Liver (tissue), 9 donors: ENCODE data around the gene OGDHL. TPM values are rescaled to one million over a fixed set of nuclear protein-coding genes. Genes with fewer than 3 reads are reported as not detected.
A peak's percentile ranks its signal among the peaks of the same experiment; 100 is the strongest.

Experiments
- DNase-seq: peaks from one replicate; pipeline ENCODE4 v3.0.0-alpha.2; 2017; ENCODE audit warnings: low spot score
- H3K27ac ChIP-seq, 2 donors: one replicate each; pipeline ENCODE4 v1.7.0; 2013; ENCODE audit warnings: inconsistent platforms in 2 of 2, low read length in 2 of 2, control low read depth in 1 of 2, low read depth in 1 of 2, mild to moderate bottlenecking in 1 of 2
- H3K27me3 ChIP-seq, 4 donors: one replicate each; pipeline versions ENCODE4 v1.6.1 to v1.7.0; 2013; ENCODE audit warnings: low read length in 3 of 4, inconsistent platforms in 1 of 4, mild to moderate bottlenecking in 1 of 4, moderate library complexity in 1 of 4; ENCODE audit not compliant: control insufficient read depth in 4 of 4, insufficient read depth in 4 of 4
- H3K36me3 ChIP-seq, 4 donors: one replicate each; pipeline versions ENCODE4 v1.6.1 to v1.7.0; 2013; ENCODE audit warnings: low read length in 3 of 4, mild to moderate bottlenecking in 3 of 4, low read depth in 1 of 4, moderate library complexity in 1 of 4; ENCODE audit not compliant: control insufficient read depth in 4 of 4, insufficient read depth in 3 of 4
- H3K4me1 ChIP-seq, 4 donors: one replicate each; pipeline versions ENCODE4 v1.6.1 to v1.7.0; 2013; ENCODE audit warnings: low read length in 3 of 4, mild to moderate bottlenecking in 3 of 4, moderate library complexity in 1 of 4; ENCODE audit not compliant: control insufficient read depth in 4 of 4, insufficient read depth in 4 of 4
- H3K4me3 ChIP-seq, 3 donors: one replicate each; pipeline versions ENCODE4 v1.6.1 to v1.7.0; 2013; ENCODE audit warnings: low read length in 3 of 3, control low read depth in 1 of 3, low read depth in 1 of 3, mild to moderate bottlenecking in 1 of 3
- H3K9ac ChIP-seq, 2 donors: one replicate each; pipeline ENCODE4 v1.7.0; 2013; ENCODE audit warnings: low read length in 2 of 2, mild to moderate bottlenecking in 2 of 2, moderate library complexity in 2 of 2, control low read depth in 1 of 2, low read depth in 1 of 2
- H3K9me3 ChIP-seq, 4 donors: one replicate each; pipeline versions ENCODE4 v1.6.1 to v1.7.0; 2013; ENCODE audit warnings: low read length in 3 of 4; ENCODE audit not compliant: control insufficient read depth in 4 of 4
- ATF3 ChIP-seq: IDR thresholded peaks from 2 replicates; pipeline ENCODE4 v1.6.1; 2016; ENCODE audit warnings: antibody characterized with exemption
- CTCF ChIP-seq: fragments of 150-350 bp; IDR thresholded peaks from 2 replicates; pipeline ENCODE4 v1.5.1; 2017; ENCODE audit warnings: improper control_type of control experiment, low read depth, low read length; ENCODE audit not compliant: missing input control
- EGR1 ChIP-seq, 2 donors: IDR thresholded peaks; 2 replicates each; pipeline ENCODE4 v1.6.1; 2016 to 2018; ENCODE audit warnings: antibody characterized with exemption in 2 of 2, low read depth in 2 of 2
- FOXA1 ChIP-seq: IDR thresholded peaks from 2 replicates; pipeline ENCODE4 v1.6.1; 2016; ENCODE audit warnings: antibody characterized with exemption
- GABPA ChIP-seq, 2 donors: IDR thresholded peaks in 1 of 2; conservative IDR thresholded peaks in 1 of 2; 2 replicates each; pipeline ENCODE4 v1.6.1; 2016; ENCODE audit warnings: antibody characterized with exemption in 2 of 2, mild to moderate bottlenecking in 1 of 2, moderate library complexity in 1 of 2
- HNF4A ChIP-seq, 2 donors: conservative IDR thresholded peaks; 2 replicates each; pipeline ENCODE4 v1.6.1; 2016; ENCODE audit warnings: antibody characterized with exemption in 2 of 2, mild to moderate bottlenecking in 2 of 2
- HNF4G ChIP-seq: IDR thresholded peaks from 2 replicates; pipeline ENCODE4 v1.6.1; 2016; ENCODE audit warnings: antibody characterized with exemption
- JUND ChIP-seq, 2 donors: IDR thresholded peaks; 2 replicates each; pipeline ENCODE4 v1.6.1; 2016; ENCODE audit warnings: antibody characterized with exemption in 2 of 2
- NR2F2 ChIP-seq: IDR thresholded peaks from 2 replicates; pipeline ENCODE4 v1.6.1; 2016; ENCODE audit warnings: antibody characterized with exemption
- RAD21 ChIP-seq, 2 donors: IDR thresholded peaks; 2 replicates each; pipeline ENCODE4 v1.6.1; 2016; ENCODE audit warnings: antibody characterized with exemption in 2 of 2, mild to moderate bottlenecking in 2 of 2
- RXRA ChIP-seq, 2 donors: IDR thresholded peaks; 2 replicates each; pipeline ENCODE4 v1.6.1; 2017 to 2018; ENCODE audit warnings: antibody characterized with exemption in 2 of 2, mild to moderate bottlenecking in 1 of 2
- TAF1 ChIP-seq: conservative IDR thresholded peaks from 2 replicates; pipeline ENCODE4 v1.6.1; 2016; ENCODE audit warnings: antibody characterized with exemption, mild to moderate bottlenecking
- YY1 ChIP-seq: IDR thresholded peaks from 2 replicates; pipeline ENCODE4 v1.6.1; 2016; ENCODE audit warnings: antibody characterized with exemption, mild to moderate bottlenecking
- WGBS: extraction: QIAGEN DNeasy Blood & Tissue Kit; methylation state at CpG from one replicate; pipeline ENCODE4 v1.1.7; 2013; 5-methylcytosine and 5-hydroxymethylcytosine counted together
- polyA plus RNA-seq, 2 donors: library from polyadenylated mRNA; stranded (reverse) in 1 of 2; unstranded in 1 of 2; fragments of 200-250 nt in 1 of 2; fragments of >200 nt in 1 of 2; fragmentation: Nextera tagmentation in 1 of 2; extraction: Ambion mirVana in 1 of 2; gene quantifications; one replicate each; pipeline versions ENCODE4 v1.2.1 to v1.2.3, GENCODE V29; 2013 to 2015
- total RNA-seq, 2 donors: library from RNA; depleted of rRNA; stranded (reverse); fragments of >200 nt; gene quantifications; one replicate each; pipeline ENCODE4 v1.2.3, GENCODE V29; 2014
- TF ChIP-seq, protein P1 (sequence below): IDR thresholded peaks from 2 replicates; pipeline ENCODE4 v1.6.1; 2016; ENCODE audit warnings: antibody characterized with exemption
- TF ChIP-seq, protein P2 (sequence below): IDR thresholded peaks from 2 replicates; pipeline ENCODE4 v1.6.1; 2016; ENCODE audit warnings: antibody characterized with exemption
- donor health status: healthy.
- donor health status: healthy.
- donor health status: healthy.
- donor health status: healthy.
- donor health status: healthy.

OGDHL gene
- total and polyA plus RNA-seq, 4 donors: 5.2 to 67.9 (median 49.7) TPM

DNA sequence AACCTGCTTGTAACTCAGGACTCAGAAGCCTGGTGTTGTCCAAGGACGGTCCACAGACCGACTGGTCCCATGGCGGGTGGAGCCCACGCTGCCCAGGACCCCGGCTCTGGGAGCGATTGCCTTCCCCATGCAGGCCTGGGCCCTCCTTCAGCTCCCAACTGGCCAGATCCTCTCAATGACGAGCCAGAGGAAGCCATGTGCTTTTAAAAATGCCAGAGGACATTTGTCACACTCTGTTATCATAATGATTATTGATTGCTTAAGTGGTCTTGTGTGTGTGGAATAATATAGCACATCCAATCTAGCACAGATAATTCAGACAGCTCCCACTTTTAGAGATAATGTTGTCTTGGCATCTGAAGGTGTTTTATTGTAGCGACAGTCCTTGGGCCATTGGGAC, 22.6 kb upstream of the OGDHL start:
- Histone ChIP-seq H3K9me3 (no peaks in the 10 kb centered on the region), H3K27ac (no peak overlapping the region), H3K4me1 (no peaks in the 10 kb centered on the region), H3K36me3 (no peaks in the 10 kb centered on the region), H3K9ac (no peak overlapping the region), H3K27me3 (no peaks in the 10 kb centered on the region), H3K4me3 (no peak overlapping the region)
- WGBS: 72% methylated on average over 8 of the region's 8 CpGs
- no peak for TF ChIP-seq EGR1 (IDR thresholded peaks at IDR 0.05; ENCODE audit: low read depth in 2 of 2)
- TF ChIP-seq FOXA1: no peak
- no peak for TF ChIP-seq CTCF
- TF ChIP-seq, protein P1, sequence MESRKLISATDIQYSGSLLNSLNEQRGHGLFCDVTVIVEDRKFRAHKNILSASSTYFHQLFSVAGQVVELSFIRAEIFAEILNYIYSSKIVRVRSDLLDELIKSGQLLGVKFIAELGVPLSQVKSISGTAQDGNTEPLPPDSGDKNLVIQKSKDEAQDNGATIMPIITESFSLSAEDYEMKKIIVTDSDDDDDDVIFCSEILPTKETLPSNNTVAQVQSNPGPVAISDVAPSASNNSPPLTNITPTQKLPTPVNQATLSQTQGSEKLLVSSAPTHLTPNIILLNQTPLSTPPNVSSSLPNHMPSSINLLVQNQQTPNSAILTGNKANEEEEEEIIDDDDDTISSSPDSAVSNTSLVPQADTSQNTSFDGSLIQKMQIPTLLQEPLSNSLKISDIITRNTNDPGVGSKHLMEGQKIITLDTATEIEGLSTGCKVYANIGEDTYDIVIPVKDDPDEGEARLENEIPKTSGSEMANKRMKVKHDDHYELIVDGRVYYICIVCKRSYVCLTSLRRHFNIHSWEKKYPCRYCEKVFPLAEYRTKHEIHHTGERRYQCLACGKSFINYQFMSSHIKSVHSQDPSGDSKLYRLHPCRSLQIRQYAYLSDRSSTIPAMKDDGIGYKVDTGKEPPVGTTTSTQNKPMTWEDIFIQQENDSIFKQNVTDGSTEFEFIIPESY: no peak
- no peak for DNase-seq

DNA sequence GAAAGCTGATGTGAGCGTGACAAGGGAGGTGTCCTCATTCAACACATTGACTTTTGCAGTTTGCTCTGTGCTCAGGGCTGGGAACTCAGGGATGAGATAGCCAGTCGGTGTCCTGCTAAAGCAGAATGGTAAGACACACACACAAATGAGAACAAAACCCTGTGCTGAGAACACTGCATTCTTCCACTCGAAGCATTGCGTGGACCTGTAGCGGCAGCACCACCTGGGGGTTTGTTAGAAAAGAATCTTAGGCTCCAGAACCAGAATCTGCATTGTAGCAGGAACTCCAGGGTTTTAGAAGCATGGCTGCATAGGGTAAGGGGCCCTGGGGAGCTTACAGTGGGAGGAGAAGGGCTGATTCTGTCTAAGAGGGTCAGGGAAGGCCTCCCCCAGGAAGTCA, 21.5 kb upstream of the OGDHL start:
- H3K4me1 ChIP-seq: no peaks in the 10 kb centered on the region
- 47% methylated on average over 5 of the region's 5 CpGs for WGBS
- H3K4me3 ChIP-seq: no peak overlapping the region
- H3K9ac ChIP-seq: no peak overlapping the region
- TF ChIP-seq YY1: no peak
- TF ChIP-seq, protein P2, sequence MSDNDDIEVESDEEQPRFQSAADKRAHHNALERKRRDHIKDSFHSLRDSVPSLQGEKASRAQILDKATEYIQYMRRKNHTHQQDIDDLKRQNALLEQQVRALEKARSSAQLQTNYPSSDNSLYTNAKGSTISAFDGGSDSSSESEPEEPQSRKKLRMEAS: no peak
- peak; percentile 66 to 79 for TF ChIP-seq RAD21 (IDR thresholded peaks at IDR 0.05)
- no peak for TF ChIP-seq HNF4A (conservative IDR thresholded peaks at IDR 0.05)
- no peaks in the 10 kb centered on the region for H3K36me3 ChIP-seq
- DNase-seq: no peak
- H3K27me3 ChIP-seq: no peaks in the 10 kb centered on the region
- H3K9me3 ChIP-seq: no peaks in the 10 kb centered on the region
- H3K27ac ChIP-seq: no peak overlapping the region

DNA sequence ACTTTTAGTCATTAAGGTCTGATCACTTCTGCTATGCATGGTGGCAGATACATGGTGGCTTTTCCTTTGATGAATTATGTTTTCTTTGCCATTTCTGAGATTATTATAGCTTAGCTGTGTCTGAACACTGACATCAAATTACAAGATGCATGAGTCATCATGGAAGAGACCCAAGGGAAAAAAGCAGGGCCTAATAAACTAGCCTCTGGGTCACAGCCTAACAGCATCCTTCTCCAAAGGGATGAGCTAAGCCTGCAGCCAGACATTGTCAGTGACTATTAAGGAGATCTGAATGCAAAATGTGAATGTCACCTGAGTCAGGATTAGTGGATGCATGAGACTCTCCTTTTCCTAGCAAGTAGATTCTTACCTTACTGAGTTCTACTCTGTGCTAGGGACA, 19.1 kb upstream of the OGDHL start:
- Histone ChIP-seq H3K27me3 (no peaks in the 10 kb centered on the region), H3K9ac (no peak overlapping the region), H3K36me3 (no peaks in the 10 kb centered on the region), H3K4me1 (no peaks in the 10 kb centered on the region), H3K9me3 (no peaks in the 10 kb centered on the region), H3K27ac (no peak overlapping the region), H3K4me3 (no peak overlapping the region)
- DNase-seq: no peak
- TF ChIP-seq, protein P1: no peak
- TF ChIP-seq NR2F2: no peak
- no peak for TF ChIP-seq YY1
- no peak for TF ChIP-seq HNF4G
- TF ChIP-seq, protein P2: no peak
- no peak for TF ChIP-seq ATF3
- TF ChIP-seq JUND (IDR thresholded peaks at IDR 0.05): no peak
- no peak for TF ChIP-seq RXRA (IDR thresholded peaks at IDR 0.05)
- no peak for TF ChIP-seq GABPA (IDR thresholded peaks at IDR 0.05 in 1 of 2, conservative IDR thresholded peaks at IDR 0.05 in 1 of 2)
- no peak for TF ChIP-seq EGR1 (IDR thresholded peaks at IDR 0.05; ENCODE audit: low read depth in 2 of 2)
- no peak for TF ChIP-seq TAF1
- no peak for TF ChIP-seq FOXA1
